Mammary epithelial cell (primary cell): ENCODE data around the gene ZFR.

Experiments used
- CTCF ChIP-seq, 2 donors: IDR thresholded peaks in 1 of 2; conservative IDR thresholded peaks in 1 of 2; 2 replicates each; pipeline ENCODE4 v1.5.1; 2011 to 2012; ENCODE audit warnings: inconsistent platforms in 2 of 2, low read length in 2 of 2, mild to moderate bottlenecking in 2 of 2, control low read depth in 1 of 2, low read depth in 1 of 2; ENCODE audit not compliant: insufficient read depth in 1 of 2; ENCODE audit errors: extremely low read depth in 1 of 2
- EZH2 ChIP-seq: IDR thresholded peaks from 2 replicates; pipeline ENCODE4 v1.6.1; 2012; ENCODE audit warnings: low read length, inconsistent platforms, borderline replicate concordance

- TF ChIP-seq CTCF (conservative IDR thresholded peaks at IDR 0.05 in 1 of 2, IDR thresholded peaks at IDR 0.05 in 1 of 2; ENCODE audit: extremely low read depth in 1 of 2, insufficient read depth in 1 of 2, low read depth in 1 of 2, low read length in 2 of 2) (no peak), EZH2 (no peak)
Observed at GRCh38 chr5:32322882-32323281, 121.7 kb downstream of the ZFR start.
